CD4-positive, alpha-beta T cell (primary cell): ENCODE data around the gene ZNF263. TPM values are rescaled to one million over a fixed set of nuclear protein-coding genes. Genes with fewer than 3 reads are reported as not detected.

Experiments
- ATAC-seq: fragments of 200-7000 bp; cut with Tn5 transposase; one replicate; pipeline ENCODE4 v1.10.0; 2022; ENCODE audit warnings: mild to moderate bottlenecking; ENCODE audit not compliant: poor library complexity
- CTCF ChIA-PET: fragments of 350-600 bp; sonication (Branson Sonifier 250); formaldehyde crosslinking; loops from one replicate; lab custom pipeline; 2021; ENCODE audit warnings: antibody characterized with exemption, inconsistent platforms; lab: Charles Lee
- POLR2A ChIA-PET: fragments of 350-600 bp; sonication (Branson Sonifier 250); formaldehyde crosslinking; loops from one replicate; lab custom pipeline; 2021; ENCODE audit warnings: antibody characterized with exemption, inconsistent platforms; lab: Charles Lee
- DNase-seq, 14 experiments: peaks; one replicate each; pipeline ENCODE4 v3.0.0-alpha.2; 2013 to 2020; ENCODE audit warnings: mixed read lengths in 2 of 14
- H3K27ac ChIP-seq, 2 donors: one replicate each; pipeline versions ENCODE4 v1.5.1 to v1.7.0; 2013; ENCODE audit warnings: low read length in 2 of 2, low read depth in 1 of 2, mild to moderate bottlenecking in 1 of 2
- H3K27me3 ChIP-seq, 2 experiments: 1 replicate in 1 of 2; 2 replicates in 1 of 2; pipeline versions ENCODE4 v1.6.1 to v1.7.0; 2013; ENCODE audit warnings: low read length in 2 of 2, control low read depth in 1 of 2, mild to moderate bottlenecking in 1 of 2, moderate library complexity in 1 of 2; ENCODE audit not compliant: insufficient read depth in 2 of 2, control insufficient read depth in 1 of 2
- H3K36me3 ChIP-seq: one replicate; pipeline ENCODE4 v1.6.1; 2013; ENCODE audit warnings: low read length, control low read depth; ENCODE audit not compliant: insufficient read depth
- H3K4me1 ChIP-seq: one replicate; pipeline ENCODE4 v1.6.1; 2013; ENCODE audit warnings: low read length, control low read depth; ENCODE audit not compliant: insufficient read depth
- H3K4me3 ChIP-seq: one replicate; pipeline ENCODE4 v1.5.1; 2013; ENCODE audit warnings: mild to moderate bottlenecking, low read length, moderate library complexity
- H3K9me3 ChIP-seq, 2 experiments: 1 replicate in 1 of 2; 2 replicates in 1 of 2; pipeline versions ENCODE4 v1.6.1 to v1.7.0; 2013; ENCODE audit warnings: low read length in 2 of 2, mild to moderate bottlenecking in 2 of 2, control low read depth in 1 of 2, moderate library complexity in 1 of 2; ENCODE audit not compliant: control insufficient read depth in 1 of 2, insufficient read depth in 1 of 2
- H3K27ac Mint-ChIP-seq: one replicate; pipeline ENCODE4 v1.8.0; 2020; ENCODE audit warnings: mixed read lengths
- H3K27me3 Mint-ChIP-seq: one replicate; pipeline ENCODE4 v1.8.0; 2021; ENCODE audit warnings: mixed read lengths
- H3K36me3 Mint-ChIP-seq: one replicate; pipeline ENCODE4 v1.8.0; 2021; ENCODE audit warnings: low read depth, mixed read lengths
- H3K4me1 Mint-ChIP-seq: one replicate; pipeline ENCODE4 v1.8.0; 2021; ENCODE audit warnings: low read depth, mixed read lengths
- H3K4me3 Mint-ChIP-seq: one replicate; pipeline ENCODE4 v1.8.0; 2020; ENCODE audit warnings: mild to moderate bottlenecking, mixed read lengths
- H3K9me3 Mint-ChIP-seq: one replicate; pipeline ENCODE4 v1.8.0; 2020; ENCODE audit warnings: mixed read lengths
- intact Hi-C, 2 experiments: fragments of 100-400 bp; cut with DNase I in 1 of 2; cut with micrococcal nuclease in 1 of 2; formaldehyde crosslinking; loops; one replicate each; pipeline versions ENCODE4 v1.15.1 to v1.9.0; 2023 to 2025; cut with DNase I, micrococcal nuclease
- total RNA-seq, 174 experiments: library from RNA in 2 of 174; stranded (reverse) in 2 of 174; gene quantifications; one replicate each; pipeline ENCODE4 v1.2.3 and lab custom pipeline; 2021 to 2026
- TF ChIP-seq, protein P1 (sequence below): fragments of 200-600 bp; IDR thresholded peaks from one replicate; pipeline ENCODE4 v1.8.0; 2022; ENCODE audit warnings: antibody characterized with exemption, mild to moderate bottlenecking

Gene ZNF263
- total RNA-seq, 2 experiments from 2014 or later, result 35.3 to 39.4 TPM

DNA sequence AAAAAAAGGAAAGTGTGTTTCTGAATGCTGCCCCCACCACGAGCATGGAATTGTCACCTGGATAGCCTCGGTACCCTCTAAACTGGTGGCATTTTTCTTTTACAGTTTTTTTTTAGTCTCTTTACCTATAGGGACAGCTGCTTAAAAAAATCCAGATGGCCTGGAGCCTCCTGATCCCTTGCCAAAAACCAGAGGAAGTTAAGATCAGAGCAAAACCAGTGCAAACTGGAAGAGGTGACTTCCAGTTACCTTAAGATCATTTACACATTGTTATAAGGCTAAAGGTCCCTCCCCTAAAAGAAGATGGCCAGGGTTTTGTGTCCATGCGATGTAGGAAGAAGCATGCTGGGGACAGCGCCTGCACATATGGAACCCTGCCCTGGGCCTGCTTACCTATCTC is 30.3 kb upstream of the ZNF263 start:
- ChIA-PET POLR2A (interaction anchor here (0.6 to 1.0 kb wide), 2 partner anchors 10 to 20 kb away, joined by 3 read pairs; no protein-coding TSS in a partner anchor), CTCF (interaction anchor here (1.1 kb wide), 1 partner anchor 123 kb away, joined by 3 read pairs; no protein-coding TSS in a partner anchor)
- Histone ChIP-seq H3K27ac (no peak overlapping the region), H3K36me3 (no peaks in the 10 kb centered on the region), H3K4me3 (no peak overlapping the region), H3K4me1 (peaks cover 5% of the 10 kb centered on the region), H3K9me3 (no peaks in the 10 kb centered on the region), H3K27me3 (peaks cover 0 to 2% of the 10 kb centered on the region in 2 experiments)
- no peaks in the 10 kb centered on the region for H3K4me1 Mint-ChIP-seq
- no peaks in the 10 kb centered on the region for H3K27me3 Mint-ChIP-seq
- no peaks in the 10 kb centered on the region for H3K9me3 Mint-ChIP-seq
- H3K36me3 Mint-ChIP-seq, result no peaks in the 10 kb centered on the region
- no peak for ATAC-seq
- DNase-seq, result no peak
- no peak overlapping the region for H3K27ac Mint-ChIP-seq
- intact Hi-C loops, result no loop called here
- no peak overlapping the region for H3K4me3 Mint-ChIP-seq
- TF ChIP-seq, protein P1, sequence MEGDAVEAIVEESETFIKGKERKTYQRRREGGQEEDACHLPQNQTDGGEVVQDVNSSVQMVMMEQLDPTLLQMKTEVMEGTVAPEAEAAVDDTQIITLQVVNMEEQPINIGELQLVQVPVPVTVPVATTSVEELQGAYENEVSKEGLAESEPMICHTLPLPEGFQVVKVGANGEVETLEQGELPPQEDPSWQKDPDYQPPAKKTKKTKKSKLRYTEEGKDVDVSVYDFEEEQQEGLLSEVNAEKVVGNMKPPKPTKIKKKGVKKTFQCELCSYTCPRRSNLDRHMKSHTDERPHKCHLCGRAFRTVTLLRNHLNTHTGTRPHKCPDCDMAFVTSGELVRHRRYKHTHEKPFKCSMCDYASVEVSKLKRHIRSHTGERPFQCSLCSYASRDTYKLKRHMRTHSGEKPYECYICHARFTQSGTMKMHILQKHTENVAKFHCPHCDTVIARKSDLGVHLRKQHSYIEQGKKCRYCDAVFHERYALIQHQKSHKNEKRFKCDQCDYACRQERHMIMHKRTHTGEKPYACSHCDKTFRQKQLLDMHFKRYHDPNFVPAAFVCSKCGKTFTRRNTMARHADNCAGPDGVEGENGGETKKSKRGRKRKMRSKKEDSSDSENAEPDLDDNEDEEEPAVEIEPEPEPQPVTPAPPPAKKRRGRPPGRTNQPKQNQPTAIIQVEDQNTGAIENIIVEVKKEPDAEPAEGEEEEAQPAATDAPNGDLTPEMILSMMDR, result no peak

DNA sequence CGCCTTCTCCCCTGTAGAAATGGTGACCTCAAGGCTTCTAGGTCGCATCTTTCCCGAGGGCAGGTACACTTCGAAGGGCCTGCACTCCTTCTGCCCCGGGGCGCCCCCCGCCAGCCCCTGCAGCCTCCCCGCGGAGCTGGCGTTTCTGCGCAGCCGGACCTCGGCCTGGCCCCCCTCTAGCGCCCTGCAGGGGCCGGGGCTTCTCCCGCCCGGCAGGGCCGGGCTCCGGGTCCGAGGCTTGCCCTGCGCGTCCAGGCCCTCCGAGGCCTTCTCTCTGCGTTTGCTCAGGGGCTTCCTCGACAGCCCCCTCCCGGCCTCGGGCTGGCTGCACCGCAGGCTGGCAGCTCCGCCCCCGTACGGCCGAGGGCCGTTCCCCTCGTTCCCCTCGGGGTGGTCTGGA is 29.0 kb upstream of the ZNF263 start:
- CTCF ChIA-PET, result no interaction called here
- Mint-ChIP-seq H3K27me3 (no peaks in the 10 kb centered on the region), H3K36me3 (no peaks in the 10 kb centered on the region), H3K27ac (no peak overlapping the region), H3K4me3 (no peak overlapping the region), H3K9me3 (no peaks in the 10 kb centered on the region), H3K4me1 (no peaks in the 10 kb centered on the region)
- no peaks in the 10 kb centered on the region for H3K36me3 ChIP-seq
- no peak for ATAC-seq
- POLR2A ChIA-PET, result interaction anchor here (0.7 kb wide), 1 partner anchor 9 kb away, joined by 4 read pairs; no protein-coding TSS in a partner anchor
- H3K9me3 ChIP-seq, result no peaks in the 10 kb centered on the region
- H3K27me3 ChIP-seq, result peaks cover 0 to 2% of the 10 kb centered on the region in 2 experiments
- no peak for DNase-seq
- H3K4me3 ChIP-seq, result no peak overlapping the region
- H3K27ac ChIP-seq, result no peak overlapping the region
- intact Hi-C loops, result no loop called here
- TF ChIP-seq, protein P1, result no peak
- H3K4me1 ChIP-seq, result peaks cover 5% of the 10 kb centered on the region

DNA sequence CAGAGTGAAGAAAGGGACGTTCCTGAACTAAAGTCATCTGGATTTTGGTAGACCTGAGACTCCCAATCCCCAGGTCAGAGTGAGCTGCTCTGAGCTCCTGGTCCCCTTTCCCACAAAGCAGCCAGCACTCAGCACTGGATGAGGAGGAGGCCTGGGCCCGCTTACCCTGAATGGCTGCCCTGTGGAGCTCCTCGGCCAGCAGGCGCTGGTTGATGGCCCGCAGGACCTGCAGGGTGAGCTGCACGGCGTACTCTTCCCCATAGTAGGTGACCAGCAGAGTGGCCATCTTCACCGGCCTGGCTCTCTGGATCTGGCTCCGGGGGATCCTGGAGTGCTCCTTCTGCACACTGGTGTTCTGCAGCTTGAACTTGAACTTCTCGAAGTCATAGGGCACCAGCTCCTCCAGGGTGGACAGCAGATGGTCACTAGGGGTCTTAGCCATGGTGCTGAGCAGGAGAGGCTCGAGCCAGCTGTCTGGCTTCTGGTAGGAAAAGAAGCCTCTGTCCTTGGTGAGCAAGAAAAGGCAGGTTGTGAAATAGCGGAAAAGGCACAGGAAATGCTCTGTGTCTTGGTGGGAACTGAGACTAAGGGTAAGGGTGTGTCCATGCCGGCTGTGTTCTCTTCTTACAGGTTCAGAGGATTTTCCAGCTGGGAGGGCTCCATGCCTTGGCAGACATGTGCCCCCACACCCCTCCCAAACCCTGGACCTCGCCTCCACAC is 27.0 kb upstream of the ZNF263 start, which contains the start of gene MEFV:
Gene MEFV, minus strand, starts transcription at position 488 of the 720 bp plus-strand sequence. Its CDS starts 46 bp downstream, at position 442.
- POLR2A ChIA-PET, result interaction anchor here (1.0 kb wide), 1 partner anchor 26 kb away, joined by 3 read pairs; no protein-coding TSS in a partner anchor
- peaks cover 5% of the 10 kb centered on the region for H3K4me1 ChIP-seq
- peak within 1 kb of the TSS; percentile 39 for H3K4me3 ChIP-seq
- DNase-seq (peak in 2 of 14 experiments; percentile 53 to 59), ATAC-seq (no peak)
- no peaks in the 10 kb centered on the region for H3K4me1 Mint-ChIP-seq
- CTCF ChIA-PET, result interaction anchor here (1.1 kb wide), 1 partner anchor 17 kb away, joined by 3 read pairs; no protein-coding TSS in a partner anchor
- H3K36me3 Mint-ChIP-seq, result no peaks in the 10 kb centered on the region
- no peaks in the 10 kb centered on the region for H3K9me3 Mint-ChIP-seq
- no peaks in the 10 kb centered on the region for H3K27me3 Mint-ChIP-seq
- H3K27me3 ChIP-seq, result peaks cover 0 to 2% of the 10 kb centered on the region in 2 experiments
- H3K27ac Mint-ChIP-seq, result no peak within 1 kb of the TSS
- H3K27ac ChIP-seq, result no peak within 1 kb of the TSS
- no peak within 1 kb of the TSS for H3K4me3 Mint-ChIP-seq
- no peaks in the 10 kb centered on the region for H3K9me3 ChIP-seq
- TF ChIP-seq, protein P1, result no peak
- intact Hi-C loops, result loop anchor here in 1 of 2 experiments (2.0 kb wide), 1 partner anchor 14 kb away; no protein-coding TSS in a partner anchor
- H3K36me3 ChIP-seq, result no peaks in the 10 kb centered on the region
